Endothelial cell (in vitro differentiated cells): ENCODE results near the gene HEXB. TPM values are rescaled to one million over a fixed set of nuclear protein-coding genes. Genes with fewer than 3 reads are reported as not detected.

Experiments
- DNase-seq: peaks from one replicate; pipeline ENCODE4 v3.0.0; 2021; ENCODE audit warnings: low spot score
- H3K27ac Mint-ChIP-seq: one replicate; pipeline ENCODE4 v1.8.0; 2021; ENCODE audit warnings: mixed read lengths, inconsistent platforms; ENCODE audit not compliant: unreplicated experiment
- H3K27me3 Mint-ChIP-seq: one replicate; pipeline ENCODE4 v1.8.0; 2021; ENCODE audit warnings: mild to moderate bottlenecking, moderate library complexity, mixed read lengths, inconsistent platforms; ENCODE audit not compliant: unreplicated experiment
- H3K36me3 Mint-ChIP-seq: one replicate; pipeline ENCODE4 v1.8.0; 2021; ENCODE audit warnings: mild to moderate bottlenecking, low read depth, mixed read lengths, inconsistent platforms; ENCODE audit not compliant: unreplicated experiment
- H3K4me1 Mint-ChIP-seq: one replicate; pipeline ENCODE4 v1.8.0; 2021; ENCODE audit warnings: mild to moderate bottlenecking, mixed read lengths, inconsistent platforms; ENCODE audit not compliant: unreplicated experiment
- H3K4me3 Mint-ChIP-seq: one replicate; pipeline ENCODE4 v1.8.0; 2021; ENCODE audit warnings: mild to moderate bottlenecking, mixed read lengths, inconsistent platforms; ENCODE audit not compliant: unreplicated experiment
- H3K9me3 Mint-ChIP-seq: one replicate; pipeline ENCODE4 v1.8.0; 2021; ENCODE audit warnings: mixed read lengths, inconsistent platforms; ENCODE audit not compliant: unreplicated experiment
- total RNA-seq: library from RNA; stranded (reverse); fragmentation: NEBNext Ultra II Directional; extraction: Animal tissue kit (Norgen Biotek cat#: 25700); gene quantifications from one replicate; pipeline ENCODE4 v1.2.1, GENCODE V29; 2021; ENCODE audit not compliant: unreplicated experiment
- TF ChIP-seq, protein P1 (sequence below): fragments of 200-600 bp; sonication (generic); IDR thresholded peaks from one replicate; pipeline ENCODE4 v1.5.0; 2021; ENCODE audit warnings: antibody characterized with exemption; ENCODE audit not compliant: unreplicated experiment

Gene HEXB
- total RNA-seq, 1 donor from 2014 or later, result 79.4 TPM

GRCh38 chr5:74638970-74639806, 45.8 kb upstream of the HEXB start:
- Mint-ChIP-seq H3K27me3 (peaks cover 4% of the 10 kb centered on the region), H3K4me3 (peak overlapping the region; percentile 100), H3K36me3 (peaks cover 39% of the 10 kb centered on the region), H3K9me3 (no peaks in the 10 kb centered on the region), H3K27ac (peak overlapping the region; percentile 75), H3K4me1 (peaks cover 69% of the 10 kb centered on the region)
- TF ChIP-seq, protein P1, sequence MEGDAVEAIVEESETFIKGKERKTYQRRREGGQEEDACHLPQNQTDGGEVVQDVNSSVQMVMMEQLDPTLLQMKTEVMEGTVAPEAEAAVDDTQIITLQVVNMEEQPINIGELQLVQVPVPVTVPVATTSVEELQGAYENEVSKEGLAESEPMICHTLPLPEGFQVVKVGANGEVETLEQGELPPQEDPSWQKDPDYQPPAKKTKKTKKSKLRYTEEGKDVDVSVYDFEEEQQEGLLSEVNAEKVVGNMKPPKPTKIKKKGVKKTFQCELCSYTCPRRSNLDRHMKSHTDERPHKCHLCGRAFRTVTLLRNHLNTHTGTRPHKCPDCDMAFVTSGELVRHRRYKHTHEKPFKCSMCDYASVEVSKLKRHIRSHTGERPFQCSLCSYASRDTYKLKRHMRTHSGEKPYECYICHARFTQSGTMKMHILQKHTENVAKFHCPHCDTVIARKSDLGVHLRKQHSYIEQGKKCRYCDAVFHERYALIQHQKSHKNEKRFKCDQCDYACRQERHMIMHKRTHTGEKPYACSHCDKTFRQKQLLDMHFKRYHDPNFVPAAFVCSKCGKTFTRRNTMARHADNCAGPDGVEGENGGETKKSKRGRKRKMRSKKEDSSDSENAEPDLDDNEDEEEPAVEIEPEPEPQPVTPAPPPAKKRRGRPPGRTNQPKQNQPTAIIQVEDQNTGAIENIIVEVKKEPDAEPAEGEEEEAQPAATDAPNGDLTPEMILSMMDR, result no peak
- no peak for DNase-seq

DNA sequence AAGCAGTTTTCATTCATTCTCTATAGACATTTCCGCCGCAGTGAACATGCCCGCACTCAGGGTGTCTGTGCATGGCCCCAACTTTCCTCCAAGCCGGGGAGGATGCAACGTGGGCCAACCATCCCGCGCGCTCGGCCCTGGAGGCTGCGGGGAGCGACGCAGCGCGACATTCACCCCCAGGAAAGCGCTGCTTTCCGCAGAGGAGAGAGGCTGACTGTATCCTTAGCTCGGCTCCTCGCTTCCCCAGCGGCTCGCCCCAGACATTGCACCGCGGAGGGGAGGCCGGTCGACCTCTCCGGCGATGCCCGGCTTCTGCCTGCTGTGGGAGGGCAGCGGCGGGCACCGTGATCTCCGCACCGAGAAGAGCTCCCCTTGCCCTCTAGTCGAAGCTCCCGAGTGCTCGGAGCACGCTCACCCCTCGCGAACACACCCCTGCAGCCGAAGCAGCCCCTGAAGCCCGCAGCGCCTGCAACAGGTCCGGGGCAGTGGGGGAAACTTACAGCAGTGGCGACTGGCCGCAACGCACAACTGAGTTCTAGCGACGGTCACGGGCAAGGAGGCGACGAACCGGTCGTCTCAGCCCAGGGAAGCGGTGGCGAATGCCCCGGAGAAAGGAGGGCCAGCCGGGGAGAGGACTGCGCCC, 45.1 kb upstream of the HEXB start:
- DNase-seq, result peak; percentile 55
- peaks cover 33% of the 10 kb centered on the region for H3K36me3 Mint-ChIP-seq
- peaks cover 62% of the 10 kb centered on the region for H3K4me1 Mint-ChIP-seq

DNA sequence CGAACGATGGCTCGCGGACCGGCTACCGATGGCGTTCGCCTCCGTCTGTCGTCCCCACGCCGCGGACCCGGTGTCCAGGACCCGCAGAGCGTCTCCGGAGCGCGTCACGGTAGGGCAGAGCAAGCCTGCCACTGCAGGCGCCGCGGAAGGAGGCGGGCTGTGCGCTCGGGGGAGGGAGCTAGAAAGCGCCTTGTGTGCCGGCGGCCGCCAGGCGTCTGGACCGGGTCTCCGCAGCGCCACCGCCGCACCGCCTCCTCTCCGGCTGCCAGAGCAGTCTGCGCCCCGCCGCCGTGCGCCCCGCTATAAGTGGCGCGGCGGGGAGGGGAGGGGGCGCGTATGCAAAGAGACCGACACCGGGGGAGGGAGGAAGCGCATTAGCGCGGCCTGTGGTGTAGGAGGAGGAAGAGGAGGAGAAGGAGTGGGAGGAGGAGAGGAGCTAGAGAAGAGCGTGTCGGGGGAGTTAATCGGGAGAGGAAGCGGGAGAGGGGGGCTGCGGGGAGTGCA, 44.5 kb upstream of the HEXB start, which contains the start of gene ENC1:
TSS of gene ENC1 (minus strand) at position 279 of the 504 bp plus-strand sequence. CDS start 4,243 bp downstream, outside the sequence.
- TF ChIP-seq, protein P1, result peak; percentile 64
- DNase-seq, result peak; percentile 92
- Mint-ChIP-seq H3K27me3 (peaks cover 4% of the 10 kb centered on the region), H3K4me1 (peaks cover 59% of the 10 kb centered on the region), H3K9me3 (no peaks in the 10 kb centered on the region), H3K36me3 (peaks cover 29% of the 10 kb centered on the region), H3K4me3 (peak within 1 kb of the TSS; percentile 100), H3K27ac (peak within 1 kb of the TSS; percentile 84)

More for the DNA sequence above, 45.1 kb upstream of the HEXB start:
- peak overlapping the region; percentile 75 for H3K27ac Mint-ChIP-seq
- H3K9me3 Mint-ChIP-seq, result no peaks in the 10 kb centered on the region
- H3K27me3 Mint-ChIP-seq, result peaks cover 4% of the 10 kb centered on the region
- TF ChIP-seq, protein P1, result no peak
- peak overlapping the region; percentile 100 for H3K4me3 Mint-ChIP-seq

DNA sequence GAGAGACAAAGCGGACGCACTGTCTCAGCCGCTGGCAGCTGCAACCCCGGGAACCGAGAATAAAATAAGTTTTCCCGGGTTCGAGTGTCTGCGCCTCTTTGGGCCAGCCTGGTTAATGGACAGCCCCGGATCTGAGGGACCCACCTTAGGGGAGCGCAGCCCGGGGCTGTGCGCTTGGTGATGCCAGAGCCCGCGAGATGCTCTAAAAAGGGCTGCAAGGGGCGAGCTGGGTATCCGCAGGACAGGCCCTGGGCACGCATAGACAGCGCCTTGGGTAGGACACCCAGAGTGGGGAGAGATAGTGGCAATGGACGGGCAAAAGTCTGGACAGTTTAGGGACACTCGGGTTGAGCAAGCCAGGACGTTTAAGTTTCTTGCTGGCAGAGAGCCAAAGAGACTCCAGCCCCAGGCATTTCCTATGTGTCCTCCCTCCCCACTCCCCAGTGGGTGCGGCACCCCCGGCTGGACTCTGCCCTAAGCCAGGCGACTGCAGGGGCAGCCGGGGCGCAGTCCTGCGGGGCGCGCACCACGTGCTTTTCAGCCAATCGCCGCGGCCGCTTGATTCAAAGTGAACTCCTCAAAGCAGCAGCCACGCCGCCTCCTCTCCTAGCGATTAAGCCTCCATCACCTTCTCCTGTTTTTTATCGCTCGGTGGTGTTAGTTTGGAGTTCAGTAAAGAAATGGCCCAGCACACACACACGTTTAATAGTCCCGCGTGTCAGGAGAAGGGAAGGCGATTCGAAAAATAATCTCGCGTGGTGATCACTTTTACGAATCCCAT, 43.9 kb upstream of the HEXB start:
- H3K4me3 Mint-ChIP-seq, result peak overlapping the region; percentile 100
- H3K27me3 Mint-ChIP-seq, result peaks cover 4% of the 10 kb centered on the region
- TF ChIP-seq, protein P1, result no peak
- H3K9me3 Mint-ChIP-seq, result no peaks in the 10 kb centered on the region
- H3K27ac Mint-ChIP-seq, result peak overlapping the region; percentile 84
- peaks cover 56% of the 10 kb centered on the region for H3K4me1 Mint-ChIP-seq
- peak; percentile 74 for DNase-seq
- H3K36me3 Mint-ChIP-seq, result peaks cover 23% of the 10 kb centered on the region
